ENCODE results near the gene SLC4A1.

- TF ChIP-seq POLR2AphosphoS5 (IDR thresholded peaks at IDR 0.05; ENCODE audit: low read depth, low read length) = no peak
- TF ChIP-seq POLR2A (IDR thresholded peaks at IDR 0.05; ENCODE audit: low read depth, low read length) = no peak
- no peak for TF ChIP-seq SPI1 (IDR thresholded peaks at IDR 0.05; ENCODE audit: low read depth, low read length)
- TF ChIP-seq TAF1 (IDR thresholded peaks at IDR 0.05; ENCODE audit: low read depth, low read length) = no peak
Observed at GRCh38 chr17:44218344-44219107, 49.4 kb downstream of the SLC4A1 start.

Data from GM12891 (cell line).